VCaP (cell line): ENCODE measurements around the gene NEDD4L.
A peak's percentile ranks its signal among the peaks of the same experiment; 100 is the strongest.

ENCODE experiments used
- H3K27ac ChIP-seq: fragments of 450-650 bp; 2 replicates; pipeline ENCODE4 v1.5.1; 2017
- TF ChIP-seq, protein P1 (sequence below): fragments of 450-650 bp; conservative IDR thresholded peaks from 2 replicates; pipeline ENCODE4 v1.5.1; 2017; ENCODE audit warnings: mild to moderate bottlenecking, moderate library complexity

Gene NEDD4L

GRCh38 chr18:58048081-58048642, 4.1 kb downstream of the NEDD4L start:
- peak overlapping the region; percentile 89 for H3K27ac ChIP-seq

DNA sequence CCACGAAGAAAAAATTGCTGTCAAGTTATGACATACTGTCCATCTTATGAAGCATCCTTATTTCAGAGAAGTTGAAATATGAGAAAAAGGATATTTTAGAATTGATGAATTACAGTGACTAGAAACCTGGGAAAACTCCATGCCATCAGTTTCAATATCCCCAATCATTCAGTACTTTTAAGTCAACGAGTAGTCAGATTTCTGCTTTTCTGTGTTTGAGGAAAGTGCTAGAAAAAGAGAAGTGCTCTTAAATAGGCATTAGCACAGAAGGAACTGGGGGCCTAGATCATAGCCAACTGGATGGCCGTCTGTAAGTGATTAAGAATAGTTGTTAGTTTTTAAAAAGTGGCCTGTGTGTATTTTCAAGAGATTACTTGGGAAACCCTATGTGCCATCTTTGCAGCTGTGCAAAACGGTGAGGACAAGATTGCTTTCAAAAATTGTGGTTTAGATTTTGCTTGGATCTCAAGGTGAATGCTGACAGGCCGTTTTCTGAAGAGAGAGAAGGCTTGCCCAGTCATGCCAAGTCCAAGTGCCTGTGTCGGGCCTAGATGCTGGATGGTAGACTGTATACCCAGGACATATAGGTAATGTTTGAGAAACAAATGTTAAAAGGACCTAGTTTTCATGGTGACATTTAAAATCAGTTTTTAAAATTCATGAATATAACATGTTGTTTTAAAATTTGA, 5.1 kb downstream of the NEDD4L start:
- peak overlapping the region; percentile 89; the same call in 1 of the 2 replicates for H3K27ac ChIP-seq
- TF ChIP-seq, protein P1, sequence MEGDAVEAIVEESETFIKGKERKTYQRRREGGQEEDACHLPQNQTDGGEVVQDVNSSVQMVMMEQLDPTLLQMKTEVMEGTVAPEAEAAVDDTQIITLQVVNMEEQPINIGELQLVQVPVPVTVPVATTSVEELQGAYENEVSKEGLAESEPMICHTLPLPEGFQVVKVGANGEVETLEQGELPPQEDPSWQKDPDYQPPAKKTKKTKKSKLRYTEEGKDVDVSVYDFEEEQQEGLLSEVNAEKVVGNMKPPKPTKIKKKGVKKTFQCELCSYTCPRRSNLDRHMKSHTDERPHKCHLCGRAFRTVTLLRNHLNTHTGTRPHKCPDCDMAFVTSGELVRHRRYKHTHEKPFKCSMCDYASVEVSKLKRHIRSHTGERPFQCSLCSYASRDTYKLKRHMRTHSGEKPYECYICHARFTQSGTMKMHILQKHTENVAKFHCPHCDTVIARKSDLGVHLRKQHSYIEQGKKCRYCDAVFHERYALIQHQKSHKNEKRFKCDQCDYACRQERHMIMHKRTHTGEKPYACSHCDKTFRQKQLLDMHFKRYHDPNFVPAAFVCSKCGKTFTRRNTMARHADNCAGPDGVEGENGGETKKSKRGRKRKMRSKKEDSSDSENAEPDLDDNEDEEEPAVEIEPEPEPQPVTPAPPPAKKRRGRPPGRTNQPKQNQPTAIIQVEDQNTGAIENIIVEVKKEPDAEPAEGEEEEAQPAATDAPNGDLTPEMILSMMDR = no peak

More at GRCh38 chr18:58048081-58048642, 4.1 kb downstream of the NEDD4L start:
- TF ChIP-seq, protein P1 = no peak

DNA sequence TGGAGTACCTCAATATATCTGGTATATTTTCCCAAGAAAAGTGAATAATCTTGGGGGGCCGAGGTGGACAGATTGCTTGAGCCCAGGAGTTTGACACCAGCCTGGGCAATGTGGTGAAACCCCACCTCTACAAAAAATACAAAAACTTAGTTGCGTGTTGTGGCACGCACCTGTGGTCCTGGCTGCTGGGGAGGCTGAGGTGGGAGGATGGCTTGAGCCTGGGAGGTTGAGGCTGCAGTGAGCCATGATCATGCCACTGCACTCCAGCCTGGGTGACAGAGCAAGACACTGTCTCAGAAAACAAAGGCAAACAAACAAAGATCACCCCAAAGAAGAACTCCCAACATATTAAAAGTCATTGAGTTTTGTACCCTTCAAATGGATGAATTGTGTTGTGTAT, 6.9 kb downstream of the NEDD4L start:
- peak overlapping the region; percentile 45 for H3K27ac ChIP-seq

DNA sequence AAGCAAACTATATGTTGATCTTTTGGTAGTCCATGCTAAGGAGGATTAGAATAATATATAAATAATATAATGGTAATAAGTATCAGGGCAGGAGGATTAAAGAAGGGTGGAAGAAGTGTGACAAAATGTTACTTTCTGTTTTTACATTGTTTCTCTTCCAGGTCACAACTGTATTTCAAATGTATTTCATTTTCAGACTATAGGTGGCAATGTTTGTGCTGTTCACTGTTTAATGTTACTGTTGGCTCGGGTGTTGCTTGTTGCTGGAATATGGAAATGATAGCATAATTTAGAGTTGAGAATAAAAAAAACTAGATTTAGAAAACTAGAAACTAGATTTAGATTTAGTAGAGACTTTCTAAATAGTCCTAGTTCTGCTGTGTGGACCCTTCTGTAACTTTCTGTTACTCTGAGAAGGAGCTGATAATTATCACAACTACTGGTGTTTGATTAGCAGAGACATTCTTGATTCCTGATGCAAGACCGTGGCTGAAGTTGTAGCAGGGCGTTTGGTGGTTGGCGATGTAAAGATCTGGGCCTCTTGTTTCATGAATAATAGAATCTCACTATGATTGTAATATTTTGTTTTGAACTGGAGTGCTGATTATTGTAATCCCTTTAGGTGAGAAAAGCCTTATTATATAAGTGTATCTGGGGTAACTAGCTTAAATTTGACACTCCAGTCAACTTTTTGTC, 7.9 kb downstream of the NEDD4L start:
- peak overlapping the region; percentile 45 for H3K27ac ChIP-seq
- TF ChIP-seq, protein P1 = peak; percentile 75

GRCh38 chr18:58052960-58053359, 8.9 kb downstream of the NEDD4L start:
- TF ChIP-seq, protein P1 = no peak
- peak overlapping the region; percentile 45; the same call in 1 of the 2 replicates for H3K27ac ChIP-seq

GRCh38 chr18:58054041-58054781, 10.2 kb downstream of the NEDD4L start:
- H3K27ac ChIP-seq = no peak overlapping the region
- TF ChIP-seq, protein P1 = no peak

DNA sequence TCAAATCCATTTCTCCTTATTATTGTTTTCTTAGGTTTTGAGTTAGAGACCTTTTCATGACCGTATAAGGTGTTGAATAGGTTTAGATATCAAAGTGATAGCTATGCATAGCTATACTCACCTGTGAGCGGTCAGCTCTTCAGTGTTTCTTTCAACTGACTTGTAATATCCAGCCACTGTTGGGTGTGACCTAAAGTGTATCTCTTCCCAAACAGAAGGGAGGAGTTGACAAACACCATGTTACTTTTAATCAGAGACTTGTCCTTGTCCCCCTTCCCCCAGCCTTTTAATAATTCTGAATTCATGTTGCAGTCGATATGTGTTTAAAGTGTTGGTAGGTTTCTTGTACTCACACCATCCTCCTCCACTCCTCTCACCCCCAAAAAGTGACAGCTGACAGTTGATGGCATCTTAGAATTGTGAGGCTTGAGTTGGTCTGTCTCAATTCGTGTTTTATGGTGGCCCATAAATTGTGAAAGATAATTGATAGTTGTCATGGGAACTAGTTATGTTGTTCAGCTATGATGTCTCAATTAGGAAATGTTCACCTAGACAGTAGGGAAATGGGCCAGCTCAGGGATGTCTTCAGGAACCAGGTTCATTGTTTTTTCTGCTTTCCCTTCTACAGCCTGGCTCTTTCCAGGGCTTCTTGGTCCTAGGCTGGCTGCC, 12.0 kb downstream of the NEDD4L start:
- TF ChIP-seq, protein P1 = no peak
- no peak overlapping the region for H3K27ac ChIP-seq
